Thyroid gland (tissue), 4 donors: ENCODE results near the gene RPL14. TPM values are rescaled to one million over a fixed set of nuclear protein-coding genes. Genes with fewer than 3 reads are reported as not detected.
"Not testable (repeated sequence)": the region's sequence is repeated elsewhere in the genome, so short reads cannot be mapped to it uniquely, and the experiment has no call there.

Experiments used
- DNase-seq, 2 donors: peaks; one replicate each; pipeline ENCODE4 v3.0.0-alpha.2; 2019
- H3K27ac ChIP-seq, 3 donors: fragments of 200-600 bp; sonication (generic); 1 replicate in 2 of 3; 2 replicates in 1 of 3; pipeline ENCODE4 v1.5.1; 2016 to 2019; ENCODE audit warnings: mild to moderate bottlenecking in 1 of 3, moderate library complexity in 1 of 3
- H3K27me3 ChIP-seq: fragments of 200-600 bp; sonication (generic); one replicate; pipeline ENCODE4 v1.5.1; 2019
- H3K36me3 ChIP-seq, 2 donors: fragments of 200-600 bp; sonication (generic); one replicate each; pipeline ENCODE4 v1.5.1; 2016 to 2019
- H3K4me1 ChIP-seq, 2 donors: fragments of 200-600 bp; sonication (generic); one replicate each; pipeline ENCODE4 v1.5.1; 2017 to 2019
- H3K4me3 ChIP-seq, 3 donors: fragments of 200-600 bp; sonication (generic); replicated peaks in 1 of 3; 1 replicate in 2 of 3; 2 replicates in 1 of 3; pipeline ENCODE4 v1.5.1; 2016; ENCODE audit warnings: mild to moderate bottlenecking in 1 of 3
- H3K9me3 ChIP-seq: fragments of 200-600 bp; sonication (generic); one replicate; pipeline ENCODE4 v1.5.1; 2017
- CTCF ChIP-seq, 6 experiments: fragments of 200-600 bp in 3 of 6; fragments of 450-650 bp in 3 of 6; sonication (generic) in 3 of 6; IDR thresholded peaks; one replicate each; pipeline ENCODE4 v1.5.1; 2016 to 2019; ENCODE audit warnings: antibody characterized with exemption in 6 of 6, mild to moderate bottlenecking in 2 of 6, inconsistent platforms in 1 of 6, moderate library complexity in 1 of 6
- POLR2A ChIP-seq, 2 donors: fragments of 450-650 bp; IDR thresholded peaks; one replicate each; pipeline ENCODE4 v1.6.1; 2017; ENCODE audit warnings: antibody characterized with exemption in 2 of 2, mild to moderate bottlenecking in 2 of 2, moderate library complexity in 1 of 2
- WGBS, 2 donors: methylation state at CpG; one replicate each; pipeline ENCODE4 v1.1.5; 2017; 5-methylcytosine and 5-hydroxymethylcytosine counted together
- intact Hi-C: fragments of 100-400 bp; cut with DNase I; formaldehyde crosslinking; loops from one replicate; pipeline ENCODE4 v1.15.1; 2023
- total RNA-seq, 4 donors: library from RNA; depleted of rRNA; stranded (reverse); fragments of >200 nt; gene quantifications; one replicate each; pipeline ENCODE4 v1.2.3, GENCODE V29; 2016

The RPL14 gene
- total RNA-seq, 4 donors from 2014 or later: 272 to 723 (median 339) TPM

DNA sequence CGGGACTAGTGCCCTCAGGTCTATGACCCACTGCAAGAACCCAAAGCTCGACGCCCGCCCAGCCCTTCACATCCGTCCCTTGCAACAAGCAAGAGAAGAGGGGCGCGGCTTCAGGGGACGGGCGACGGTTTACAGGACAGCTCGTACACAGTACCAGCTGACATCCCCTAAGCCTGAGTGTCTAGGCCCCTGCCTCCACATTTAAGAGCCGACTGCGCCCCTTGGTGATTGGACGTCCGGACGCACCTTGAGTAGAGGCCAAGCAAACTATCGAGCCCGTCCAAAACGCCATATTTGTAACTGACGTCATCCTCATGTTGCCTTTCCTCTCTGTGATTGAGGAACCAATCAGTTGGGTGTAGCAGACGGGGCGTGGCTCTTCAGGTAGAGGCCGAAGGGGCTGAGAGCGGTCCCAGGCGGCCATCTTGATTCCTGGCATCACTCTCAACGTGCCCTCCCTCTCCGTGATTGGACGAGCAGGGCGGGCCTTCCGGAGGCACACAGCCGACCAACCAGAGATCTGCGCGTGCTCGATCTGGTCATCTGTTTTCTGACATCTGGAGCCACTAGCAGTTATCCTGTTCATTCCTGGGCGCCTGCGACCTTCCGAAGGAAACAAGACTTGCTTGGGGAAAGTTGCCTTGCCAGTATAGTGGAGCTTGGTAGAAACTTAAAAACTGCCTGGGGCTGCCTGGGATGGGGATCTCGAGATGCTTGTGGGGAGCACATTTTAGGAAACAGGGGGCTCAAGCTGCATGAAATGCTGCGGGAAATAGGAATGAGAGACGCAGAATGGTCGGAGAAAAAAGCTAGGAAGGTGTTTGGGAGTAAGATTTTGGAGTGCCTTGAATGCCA, 4.0 kb upstream of the RPL14 start:
- DNase-seq: peak; percentile 99
- TF ChIP-seq CTCF (IDR thresholded peaks at IDR 0.05): no peak
- peak in 1 of 2 donors; percentile 84 for TF ChIP-seq POLR2A (IDR thresholded peaks at IDR 0.05)
- peak overlapping the region; percentile 84 to 91 (median 88) for H3K27ac ChIP-seq
- intact Hi-C loops: no loop called here
- H3K4me1 ChIP-seq: peaks cover 9 to 19% of the 10 kb centered on the region in 2 donors
- no peaks in the 10 kb centered on the region for H3K36me3 ChIP-seq
- H3K27me3 ChIP-seq: no peaks in the 10 kb centered on the region
- peak overlapping the region; percentile 4 to 60 (median 44) for H3K4me3 ChIP-seq
- no peaks in the 10 kb centered on the region for H3K9me3 ChIP-seq
- 1% methylated on average over 25 to 34 of the region's 41 CpGs for WGBS, 2 donors

- TF ChIP-seq CTCF (IDR thresholded peaks at IDR 0.05) (no peak), POLR2A (IDR thresholded peaks at IDR 0.05) (no peak)
- H3K27me3 ChIP-seq: no peaks in the 10 kb centered on the region
- intact Hi-C loops: no loop called here
These were observed 3.2 kb upstream of the RPL14 start for GRCh38 chr3:40453933-40454332.

DNA sequence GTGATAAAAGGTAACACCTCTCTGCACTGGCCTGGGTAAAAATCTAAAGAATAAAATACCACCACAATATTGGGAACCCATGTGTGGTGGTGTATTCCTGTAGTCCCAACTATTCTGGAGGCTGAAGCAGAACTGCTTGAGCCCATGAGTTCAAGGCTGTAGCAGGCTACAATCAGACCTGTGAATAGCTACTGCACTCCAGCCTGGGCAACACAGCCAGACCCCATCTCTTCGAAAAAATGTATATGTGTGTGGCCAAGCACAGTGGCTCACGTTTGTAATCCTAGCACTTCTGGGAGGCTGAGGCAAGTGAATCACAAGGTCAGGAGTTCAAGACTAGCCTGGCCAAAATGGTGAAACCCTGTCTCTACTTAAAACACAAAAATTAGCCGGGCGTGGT, 1.8 kb upstream of the RPL14 start:
- Histone ChIP-seq H3K9me3 (no peaks in the 10 kb centered on the region), H3K4me1 (peaks cover 10 to 24% of the 10 kb centered on the region in 2 donors), H3K36me3 (peaks cover 12 to 13% of the 10 kb centered on the region in 2 donors), H3K27me3 (no peaks in the 10 kb centered on the region), H3K27ac (no peak overlapping the region), H3K4me3 (no peak overlapping the region)
- DNase-seq: no peak
- no peak for TF ChIP-seq CTCF (IDR thresholded peaks at IDR 0.05)
- no peak for TF ChIP-seq POLR2A (IDR thresholded peaks at IDR 0.05)
- WGBS, 2 donors: 89 to 95% methylated on average over 4 of the region's 4 CpGs
- intact Hi-C loops: no loop called here

More at GRCh38 chr3:40453933-40454332, 3.2 kb upstream of the RPL14 start:
- peaks cover 5 to 6% of the 10 kb centered on the region in 2 donors for H3K36me3 ChIP-seq
- H3K9me3 ChIP-seq: no peaks in the 10 kb centered on the region
- 37 to 44% methylated on average over 6 of the region's 6 CpGs for WGBS, 2 donors
- H3K27ac ChIP-seq: no peak overlapping the region
- H3K4me1 ChIP-seq: peaks cover 10 to 24% of the 10 kb centered on the region in 2 donors
- DNase-seq: no peak
- H3K4me3 ChIP-seq: no peak overlapping the region

GRCh38 chr3:40456279-40456939, 730 bp upstream of the RPL14 start:
- TF ChIP-seq CTCF (IDR thresholded peaks at IDR 0.05) (no peak), POLR2A (IDR thresholded peaks at IDR 0.05) (no peak)
- Histone ChIP-seq H3K9me3 (no peaks in the 10 kb centered on the region), H3K4me3 (peak overlapping the region in 2 of 3 donors; percentile 26 to 86), H3K36me3 (peaks cover 18 to 24% of the 10 kb centered on the region in 2 donors), H3K27ac (peak overlapping the region; percentile 68 to 93 (median 87)), H3K4me1 (peaks cover 10 to 24% of the 10 kb centered on the region in 2 donors), H3K27me3 (no peaks in the 10 kb centered on the region)
- intact Hi-C loops: no loop called here
- 51 to 54% methylated on average over 29 of the region's 29 CpGs for WGBS, 2 donors
- DNase-seq: no peak

GRCh38 chr3:40458473-40458872, 1.3 kb downstream of the RPL14 start:
- no peak for TF ChIP-seq POLR2A (IDR thresholded peaks at IDR 0.05)
- no peak for TF ChIP-seq CTCF (IDR thresholded peaks at IDR 0.05)

DNA sequence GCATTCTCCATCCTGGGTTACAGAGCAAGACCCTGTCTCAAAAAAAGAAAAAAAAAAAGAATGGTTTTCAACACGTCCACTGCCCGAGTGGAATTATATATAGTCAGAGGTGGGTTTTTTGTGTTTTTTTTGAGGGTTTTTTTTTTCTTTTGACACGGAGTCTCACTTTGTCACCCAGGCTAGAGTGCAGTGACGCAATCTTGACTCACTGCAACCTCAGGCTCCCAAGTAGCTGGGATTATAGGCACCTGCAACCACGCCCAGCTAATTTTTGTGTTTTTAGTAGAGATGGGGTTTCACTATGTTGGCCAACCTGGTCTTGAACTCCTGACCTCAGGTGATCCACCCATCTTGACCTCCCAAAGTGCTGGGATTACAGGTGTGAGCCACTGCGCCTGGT, 3.3 kb downstream of the RPL14 start:
- not testable (repeated sequence) for DNase-seq, H3K9me3 ChIP-seq, H3K27me3 ChIP-seq, H3K4me3 ChIP-seq, H3K27ac ChIP-seq
- Histone ChIP-seq H3K4me1 (peaks cover 7 to 13% of the 10 kb centered on the region in 2 donors), H3K36me3 (peaks cover 44 to 54% of the 10 kb centered on the region in 2 donors)
- intact Hi-C loops: loop anchor here (10.0 kb wide), 3 partner anchors 64 to 514 kb away; partner anchors contain the start of gene ZNF621
- 91 to 93% methylated on average over 6 of the region's 6 CpGs for WGBS, 2 donors

More at GRCh38 chr3:40458473-40458872, 1.3 kb downstream of the RPL14 start:
- no peak overlapping the region for H3K27ac ChIP-seq
- DNase-seq: no peak
- no peak overlapping the region for H3K4me3 ChIP-seq
- peaks cover 10 to 18% of the 10 kb centered on the region in 2 donors for H3K4me1 ChIP-seq
- no peaks in the 10 kb centered on the region for H3K9me3 ChIP-seq
- WGBS, 2 donors: 86 to 90% methylated on average over 4 of the region's 4 CpGs
- intact Hi-C loops: no loop called here
- H3K36me3 ChIP-seq: peaks cover 37 to 44% of the 10 kb centered on the region in 2 donors
- H3K27me3 ChIP-seq: no peaks in the 10 kb centered on the region
